Measurements from ENCODE around the gene FBXO24. TPM values are rescaled to one million over a fixed set of nuclear protein-coding genes. Genes with fewer than 3 reads are reported as not detected.

FBXO24 gene
- total RNA-seq, 2 experiments from 2014 or later: 0.16 to 1.7 TPM

Small RNAs within 50 kb of the gene (small RNA-seq; reads per million reads assigned to genes)
- gene SAP25: not detected

Other genes with a start within 250 kb of the FBXO24 start
- 90.2 and 102 TPM in 2 replicates for gene PILRB, start 228.2 kb upstream of the FBXO24 start, total RNA-seq (2014; rRNA removed; shearing (Covaris generic))
- gene PILRB, start 228.2 kb upstream of the FBXO24 start, total RNA-seq (2022): 95.0 and 106 TPM in 2 replicates
- gene PILRA, start 212.8 kb upstream of the FBXO24 start, total RNA-seq (2014; rRNA removed; shearing (Covaris generic)): 6.4 and 8.0 TPM in 2 replicates
- gene PILRA, start 212.8 kb upstream of the FBXO24 start, total RNA-seq (2022): 13.5 and 16.0 TPM in 2 replicates
- 4.1 and 10.9 TPM in 2 replicates for gene ZCWPW1, start 157.6 kb upstream of the FBXO24 start, total RNA-seq (2014; rRNA removed; shearing (Covaris generic))
- 10.8 and 11.9 TPM in 2 replicates for gene ZCWPW1, start 157.6 kb upstream of the FBXO24 start, total RNA-seq (2022)
- gene MEPCE, start 156.5 kb upstream of the FBXO24 start, total RNA-seq (2014; rRNA removed; shearing (Covaris generic)): 37.9 and 44.2 TPM in 2 replicates
- 54.1 and 65.6 TPM in 2 replicates for gene MEPCE, start 156.5 kb upstream of the FBXO24 start, total RNA-seq (2022)
- gene PPP1R35, start 149.8 kb upstream of the FBXO24 start, total RNA-seq (2014; rRNA removed; shearing (Covaris generic)): 127 and 137 TPM in 2 replicates
- 86.9 and 90.6 TPM in 2 replicates for gene PPP1R35, start 149.8 kb upstream of the FBXO24 start, total RNA-seq (2022)
- gene SPACDR, start 122.1 kb upstream of the FBXO24 start, total RNA-seq (2014; rRNA removed; shearing (Covaris generic)): 0.54 and 1.6 TPM in 2 replicates
- 2.4 and 3.7 TPM in 2 replicates for gene SPACDR, start 122.1 kb upstream of the FBXO24 start, total RNA-seq (2022)
- gene TSC22D4, start 107.1 kb upstream of the FBXO24 start, total RNA-seq (2014; rRNA removed; shearing (Covaris generic)): 38.5 and 41.4 TPM in 2 replicates
- gene TSC22D4, start 107.1 kb upstream of the FBXO24 start, total RNA-seq (2022): 75.4 and 76.6 TPM in 2 replicates
- 0.08 and 0.98 TPM in 2 replicates for gene NYAP1, start 102.4 kb upstream of the FBXO24 start, total RNA-seq (2014; rRNA removed; shearing (Covaris generic))
- 0.10 and 0.50 TPM in 2 replicates for gene NYAP1, start 102.4 kb upstream of the FBXO24 start, total RNA-seq (2022)
- 7.9 and 11.5 TPM in 2 replicates for gene AGFG2, start 47.1 kb upstream of the FBXO24 start, total RNA-seq (2014; rRNA removed; shearing (Covaris generic))
- 15.2 and 17.1 TPM in 2 replicates for gene AGFG2, start 47.1 kb upstream of the FBXO24 start, total RNA-seq (2022)
- gene SAP25, start 12.4 kb upstream of the FBXO24 start, total RNA-seq (2014; rRNA removed; shearing (Covaris generic)): 1.2 and 1.5 TPM in 2 replicates
- gene SAP25, start 12.4 kb upstream of the FBXO24 start, total RNA-seq (2022): 12.7 and 14.0 TPM in 2 replicates
- gene LRCH4, start 199 bp upstream of the FBXO24 start, total RNA-seq (2014; rRNA removed; shearing (Covaris generic)): 30.3 and 39.2 TPM in 2 replicates
- 72.0 and 75.5 TPM in 2 replicates for gene LRCH4, start 199 bp upstream of the FBXO24 start, total RNA-seq (2022)
- gene PCOLCE, start 16.0 kb downstream of the FBXO24 start, total RNA-seq (2014; rRNA removed; shearing (Covaris generic)): 8.8 and 27.6 TPM in 2 replicates
- gene PCOLCE, start 16.0 kb downstream of the FBXO24 start, total RNA-seq (2022): 32.3 and 38.3 TPM in 2 replicates
- 7.1 and 12.0 TPM in 2 replicates for gene MOSPD3, start 26.2 kb downstream of the FBXO24 start, total RNA-seq (2014; rRNA removed; shearing (Covaris generic))
- gene MOSPD3, start 26.2 kb downstream of the FBXO24 start, total RNA-seq (2022): 10.4 and 15.1 TPM in 2 replicates
- 8.1 and 12.1 TPM in 2 replicates for gene TFR2, start 55.2 kb downstream of the FBXO24 start, total RNA-seq (2014; rRNA removed; shearing (Covaris generic))
- 25.0 and 26.0 TPM in 2 replicates for gene TFR2, start 55.2 kb downstream of the FBXO24 start, total RNA-seq (2022)
- gene ACTL6B, start 70.1 kb downstream of the FBXO24 start, total RNA-seq (2014; rRNA removed; shearing (Covaris generic)): not detected in 2 replicates
- gene ACTL6B, start 70.1 kb downstream of the FBXO24 start, total RNA-seq (2022): not detected in 2 replicates
- 59.4 and 80.4 TPM in 2 replicates for gene GNB2, start 87.4 kb downstream of the FBXO24 start, total RNA-seq (2014; rRNA removed; shearing (Covaris generic))
- 174 and 180 TPM in 2 replicates for gene GNB2, start 87.4 kb downstream of the FBXO24 start, total RNA-seq (2022)
- gene GIGYF1, start 107.9 kb downstream of the FBXO24 start, total RNA-seq (2014; rRNA removed; shearing (Covaris generic)): 35.7 and 40.2 TPM in 2 replicates
- 52.0 and 58.8 TPM in 2 replicates for gene GIGYF1, start 107.9 kb downstream of the FBXO24 start, total RNA-seq (2022)
- gene POP7, start 119.8 kb downstream of the FBXO24 start, total RNA-seq (2014; rRNA removed; shearing (Covaris generic)): 82.6 and 94.3 TPM in 2 replicates
- 43.7 and 47.2 TPM in 2 replicates for gene POP7, start 119.8 kb downstream of the FBXO24 start, total RNA-seq (2022)
- gene EPO, start 134.1 kb downstream of the FBXO24 start, total RNA-seq (2014; rRNA removed; shearing (Covaris generic)): 0.13 TPM in 1 of 2 replicates, not detected in the other
- gene EPO, start 134.1 kb downstream of the FBXO24 start, total RNA-seq (2022): not detected in 2 replicates
- gene ZAN, start 147.3 kb downstream of the FBXO24 start, total RNA-seq (2014; rRNA removed; shearing (Covaris generic)): not detected in 2 replicates
- gene ZAN, start 147.3 kb downstream of the FBXO24 start, total RNA-seq (2022): not detected in 2 replicates
- 4.2 and 5.6 TPM in 2 replicates for gene EPHB4, start 241.2 kb downstream of the FBXO24 start, total RNA-seq (2014; rRNA removed; shearing (Covaris generic))
- gene EPHB4, start 241.2 kb downstream of the FBXO24 start, total RNA-seq (2022): 7.3 and 8.0 TPM in 2 replicates